Nephron (organoid): ENCODE results near the gene BMPR1B.

ENCODE experiments used
- H3K27ac Mint-ChIP-seq, 3 experiments: 2 replicates each; pipeline ENCODE4 v1.8.0; 2020; ENCODE audit warnings: mixed read lengths in 3 of 3, mild to moderate bottlenecking in 2 of 3, moderate library complexity in 1 of 3
- H3K27me3 Mint-ChIP-seq: 2 replicates; pipeline ENCODE4 v1.8.0; 2021; ENCODE audit warnings: low read depth, mild to moderate bottlenecking, moderate library complexity, mixed read lengths
- H3K36me3 Mint-ChIP-seq: 2 replicates; pipeline ENCODE4 v1.8.0; 2020; ENCODE audit warnings: low read depth, mixed read lengths
- H3K4me1 Mint-ChIP-seq: 2 replicates; pipeline ENCODE4 v1.8.0; 2020; ENCODE audit warnings: mixed read lengths
- H3K4me3 Mint-ChIP-seq, 3 experiments: 2 replicates each; pipeline ENCODE4 v1.8.0; 2020; ENCODE audit warnings: mild to moderate bottlenecking in 3 of 3, mixed read lengths in 3 of 3, moderate library complexity in 2 of 3
- H3K9me3 Mint-ChIP-seq: 2 replicates; pipeline ENCODE4 v1.8.0; 2020; ENCODE audit warnings: mixed read lengths
- TF ChIP-seq, protein P1 (sequence below), 3 experiments: fragments of 200-600 bp; sonication (generic); IDR thresholded peaks; one replicate each; pipeline ENCODE4 v1.5.0; 2021; ENCODE audit warnings: antibody characterized with exemption in 3 of 3; ENCODE audit not compliant: unreplicated experiment in 3 of 3

The BMPR1B gene

DNA sequence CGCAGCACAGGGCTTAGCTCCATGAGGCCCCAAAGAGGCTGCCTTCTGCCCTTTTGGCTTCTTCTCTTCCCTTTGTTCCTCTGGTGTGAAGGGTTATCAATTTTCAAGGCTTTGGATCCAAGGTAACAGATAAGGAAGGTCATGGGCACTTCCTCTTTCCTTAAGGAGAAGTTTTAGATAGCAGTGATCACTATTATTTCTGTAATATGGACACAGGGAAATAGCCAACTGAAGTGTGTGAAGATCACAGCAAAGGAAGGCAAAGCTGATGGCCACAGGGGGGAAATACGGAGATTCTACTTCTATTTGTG is 424.2 kb downstream of the BMPR1B start:
- no peaks in the 10 kb centered on the region for H3K4me1 Mint-ChIP-seq
- H3K27me3 Mint-ChIP-seq: no peaks in the 10 kb centered on the region
- H3K4me3 Mint-ChIP-seq: no peak overlapping the region
- peak overlapping the region in 1 of 3 experiments; percentile 52 for H3K27ac Mint-ChIP-seq
- TF ChIP-seq, protein P1, sequence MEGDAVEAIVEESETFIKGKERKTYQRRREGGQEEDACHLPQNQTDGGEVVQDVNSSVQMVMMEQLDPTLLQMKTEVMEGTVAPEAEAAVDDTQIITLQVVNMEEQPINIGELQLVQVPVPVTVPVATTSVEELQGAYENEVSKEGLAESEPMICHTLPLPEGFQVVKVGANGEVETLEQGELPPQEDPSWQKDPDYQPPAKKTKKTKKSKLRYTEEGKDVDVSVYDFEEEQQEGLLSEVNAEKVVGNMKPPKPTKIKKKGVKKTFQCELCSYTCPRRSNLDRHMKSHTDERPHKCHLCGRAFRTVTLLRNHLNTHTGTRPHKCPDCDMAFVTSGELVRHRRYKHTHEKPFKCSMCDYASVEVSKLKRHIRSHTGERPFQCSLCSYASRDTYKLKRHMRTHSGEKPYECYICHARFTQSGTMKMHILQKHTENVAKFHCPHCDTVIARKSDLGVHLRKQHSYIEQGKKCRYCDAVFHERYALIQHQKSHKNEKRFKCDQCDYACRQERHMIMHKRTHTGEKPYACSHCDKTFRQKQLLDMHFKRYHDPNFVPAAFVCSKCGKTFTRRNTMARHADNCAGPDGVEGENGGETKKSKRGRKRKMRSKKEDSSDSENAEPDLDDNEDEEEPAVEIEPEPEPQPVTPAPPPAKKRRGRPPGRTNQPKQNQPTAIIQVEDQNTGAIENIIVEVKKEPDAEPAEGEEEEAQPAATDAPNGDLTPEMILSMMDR (IDR thresholded peaks at IDR 0.05; ENCODE audit: unreplicated experiment in 3 of 3): no peak
- H3K36me3 Mint-ChIP-seq: peaks cover 60% of the 10 kb centered on the region
- peaks cover 13% of the 10 kb centered on the region for H3K9me3 Mint-ChIP-seq

DNA sequence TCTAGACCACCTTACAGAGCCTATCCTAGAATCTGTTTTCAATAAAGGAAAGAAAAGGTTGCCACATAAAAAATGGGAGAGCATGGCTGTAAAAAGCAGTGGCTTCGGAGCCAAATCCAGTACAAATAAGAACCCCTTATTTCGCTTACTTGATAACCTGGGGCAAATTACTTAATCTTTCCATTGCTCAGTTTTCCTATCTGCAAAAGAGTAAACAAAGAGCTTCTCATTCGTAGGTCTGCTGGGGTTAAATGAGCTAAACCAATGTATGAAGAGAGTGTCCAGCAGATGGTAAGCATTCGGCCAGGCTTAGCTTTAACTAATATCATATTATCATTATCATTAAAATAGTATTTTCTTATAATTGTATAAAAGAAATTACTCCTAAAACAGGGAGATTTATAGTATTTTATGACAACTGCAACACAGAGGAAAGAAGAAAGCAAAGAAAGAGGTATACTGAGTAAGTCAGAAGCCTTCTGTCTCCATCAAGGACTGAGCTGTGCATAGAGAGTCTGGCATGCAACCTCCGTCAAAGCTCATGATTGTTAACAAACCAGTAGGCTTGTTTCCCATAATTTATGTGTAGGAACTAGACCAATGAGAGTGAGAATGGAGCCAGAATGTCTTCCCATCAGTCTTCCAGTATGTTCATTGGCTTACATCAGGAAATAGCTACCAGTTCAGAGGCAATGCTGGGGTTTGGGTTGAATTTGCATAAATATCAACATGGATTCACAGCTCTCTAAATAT is 426.1 kb downstream of the BMPR1B start:
- Mint-ChIP-seq H3K4me3 (no peak overlapping the region), H3K4me1 (no peaks in the 10 kb centered on the region), H3K27me3 (no peaks in the 10 kb centered on the region), H3K27ac (no peak overlapping the region), H3K9me3 (no peaks in the 10 kb centered on the region), H3K36me3 (peaks cover 53% of the 10 kb centered on the region)
- TF ChIP-seq, protein P1 (IDR thresholded peaks at IDR 0.05; ENCODE audit: unreplicated experiment in 3 of 3): no peak

DNA sequence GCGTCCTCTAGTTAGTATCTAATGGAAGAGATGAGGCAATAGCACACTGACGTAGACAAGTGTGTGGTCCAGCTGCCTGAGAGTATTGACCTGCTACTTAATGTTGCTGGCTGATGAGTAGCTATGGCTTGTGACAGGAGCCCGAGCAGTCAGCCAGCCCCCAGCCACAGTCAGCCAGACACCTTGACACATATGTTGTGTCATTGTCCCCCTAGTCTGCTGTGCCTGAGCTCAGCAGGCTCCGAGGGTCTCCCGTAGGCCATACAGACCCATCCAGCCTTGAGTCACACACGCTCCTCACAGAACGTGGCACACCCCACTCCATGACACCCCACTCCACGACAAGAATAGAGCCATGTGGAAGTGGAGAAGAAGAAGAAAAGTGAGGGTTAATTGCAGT is 428.9 kb downstream of the BMPR1B start:
- peaks cover 7% of the 10 kb centered on the region for H3K4me1 Mint-ChIP-seq
- H3K36me3 Mint-ChIP-seq: peaks cover 48% of the 10 kb centered on the region
- no peaks in the 10 kb centered on the region for H3K9me3 Mint-ChIP-seq
- H3K4me3 Mint-ChIP-seq: no peak overlapping the region
- peaks cover 4% of the 10 kb centered on the region for H3K27me3 Mint-ChIP-seq
- TF ChIP-seq, protein P1 (IDR thresholded peaks at IDR 0.05; ENCODE audit: unreplicated experiment in 3 of 3): no peak
- no peak overlapping the region for H3K27ac Mint-ChIP-seq

DNA sequence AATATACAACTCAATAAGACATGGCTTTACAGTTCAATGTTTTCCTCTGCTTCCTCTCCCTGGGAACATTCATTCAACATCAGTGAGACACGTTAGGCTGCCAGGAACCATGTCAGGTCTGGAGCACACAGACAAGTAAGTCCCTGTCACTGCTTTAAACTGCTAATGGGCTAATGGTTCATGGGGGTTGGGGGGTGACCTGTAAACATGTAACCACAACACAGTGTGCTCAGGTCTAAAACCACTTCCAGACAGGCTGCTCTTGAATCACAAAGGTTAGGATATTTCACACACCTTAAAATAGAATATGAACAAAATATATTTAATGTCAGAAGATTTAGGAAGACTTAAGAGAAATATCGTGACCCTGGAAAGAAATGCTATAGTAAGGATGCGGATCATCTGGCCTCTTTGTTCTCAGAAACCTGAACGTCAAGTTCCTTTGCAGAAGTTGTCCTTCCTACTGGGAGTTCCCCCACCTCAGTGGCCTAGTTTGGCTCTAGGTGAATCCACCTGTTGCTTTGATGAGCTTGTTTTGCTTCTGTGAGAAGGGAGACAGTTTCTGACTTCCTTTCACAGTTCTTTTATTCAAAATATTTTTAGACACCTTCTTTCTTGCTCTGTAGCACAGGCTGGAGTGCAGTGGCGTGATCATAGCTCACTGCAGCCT is 431.1 kb downstream of the BMPR1B start:
- no peak overlapping the region for H3K27ac Mint-ChIP-seq
- TF ChIP-seq, protein P1 (IDR thresholded peaks at IDR 0.05; ENCODE audit: unreplicated experiment in 3 of 3): no peak
- no peak overlapping the region for H3K4me3 Mint-ChIP-seq
- no peaks in the 10 kb centered on the region for H3K9me3 Mint-ChIP-seq
- peaks cover 43% of the 10 kb centered on the region for H3K36me3 Mint-ChIP-seq
- H3K4me1 Mint-ChIP-seq: peaks cover 16% of the 10 kb centered on the region
- H3K27me3 Mint-ChIP-seq: peaks cover 4% of the 10 kb centered on the region

DNA sequence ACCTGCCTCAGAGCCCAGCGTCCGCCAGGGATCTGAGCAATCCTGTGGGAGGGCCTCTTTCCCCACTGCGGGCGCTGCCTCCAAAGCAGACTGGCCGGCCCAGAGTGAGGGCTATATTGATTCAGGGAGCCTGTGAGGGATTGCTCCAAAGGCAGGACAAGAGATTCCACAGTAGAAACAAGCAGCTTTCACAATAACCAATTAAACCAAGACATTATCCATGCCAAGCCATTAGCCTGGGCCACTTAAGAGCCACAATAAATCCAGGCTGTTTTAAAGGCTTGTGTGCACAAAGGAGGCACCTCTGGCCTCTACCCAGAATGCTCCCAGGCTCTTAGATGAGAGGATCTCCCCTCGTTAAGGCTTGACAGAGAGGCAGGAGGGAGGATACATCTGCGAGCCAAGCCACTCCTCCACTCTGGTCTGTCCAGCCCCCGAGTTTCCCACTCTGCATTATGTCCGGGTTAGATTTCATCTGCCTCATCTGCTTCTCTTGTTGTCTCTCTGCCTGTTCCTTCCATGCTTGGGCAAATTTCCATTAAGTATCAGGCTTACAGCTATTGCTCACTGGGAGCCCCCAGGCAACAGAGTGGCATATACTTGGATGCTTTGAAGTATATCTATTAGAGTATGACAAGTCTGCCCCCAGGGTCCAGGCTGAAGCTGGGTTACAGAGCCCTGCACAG is 433.1 kb downstream of the BMPR1B start:
- Mint-ChIP-seq H3K9me3 (no peaks in the 10 kb centered on the region), H3K36me3 (peaks cover 54% of the 10 kb centered on the region), H3K4me3 (no peak overlapping the region), H3K4me1 (peaks cover 19% of the 10 kb centered on the region), H3K27me3 (peaks cover 4% of the 10 kb centered on the region), H3K27ac (peak overlapping the region; percentile 10 to 66 (median 63))
- TF ChIP-seq, protein P1 (IDR thresholded peaks at IDR 0.05; ENCODE audit: unreplicated experiment in 3 of 3): no peak
